IMR-90 (cell line): Measurements from ENCODE around the gene TAPT1. TPM values are rescaled to one million over a fixed set of nuclear protein-coding genes. Genes with fewer than 3 reads are reported as not detected.

Source experiments
- ATAC-seq: fragments of 200-7000 bp; cut with Tn5 transposase; 2 replicates; pipeline ENCODE4 v1.9.1; 2020; ENCODE audit warnings: low read depth, mild to moderate bottlenecking, moderate library complexity
- BruUV-seq: library from RNA; stranded (reverse); fragments of 400-500 nt; replicated peaks from 2 replicates; lab custom pipeline; 2021; lab: Mats Ljungman, UMichigan
- CTCF ChIA-PET: fragments of 300-600 bp; formaldehyde crosslinking; extraction: SDS; loops from one replicate; lab custom pipeline; 2021; ENCODE audit warnings: antibody characterized with exemption; lab: Yijun Ruan, JAX
- POLR2A ChIA-PET: fragments of 300-600 bp; sonication (Branson Sonifier 250); formaldehyde crosslinking; loops from one replicate; lab custom pipeline; 2022; ENCODE audit warnings: antibody characterized with exemption; ENCODE audit not compliant: unreplicated experiment; lab: Charles Lee
- DNase-seq: peaks from one replicate; pipeline ENCODE4 v3.0.0; 2013
- H2AFZ ChIP-seq: replicated peaks from 2 replicates; pipeline ENCODE3; 2013; ENCODE audit warnings: low read length, mild to moderate bottlenecking; ENCODE audit not compliant: poor library complexity
- H2AK5ac ChIP-seq: 2 replicates; pipeline ENCODE4 v1.6.1; 2013; ENCODE audit warnings: low read depth, low read length, inconsistent platforms
- H2AK9ac ChIP-seq: replicated peaks from 2 replicates; pipeline ENCODE3; 2013; ENCODE audit warnings: mild to moderate bottlenecking, low read depth, low read length, moderate library complexity; ENCODE audit not compliant: poor library complexity
- H2BK120ac ChIP-seq: 2 replicates; pipeline ENCODE4 v1.6.1; 2013; ENCODE audit warnings: low read depth, low read length, inconsistent platforms
- H2BK15ac ChIP-seq: 3 replicates; pipeline ENCODE4 v1.6.1; 2013; ENCODE audit warnings: low read depth, low read length, inconsistent platforms
- H2BK20ac ChIP-seq: 2 replicates; pipeline ENCODE4 v1.6.1; 2013; ENCODE audit warnings: low read depth, mild to moderate bottlenecking, inconsistent platforms, low read length, moderate library complexity
- H2BK5ac ChIP-seq: 2 replicates; pipeline ENCODE4 v1.6.1; 2013; ENCODE audit warnings: mild to moderate bottlenecking, low read depth, low read length, inconsistent platforms; ENCODE audit not compliant: poor library complexity, severe bottlenecking
- H3K14ac ChIP-seq: replicated peaks from 2 replicates; pipeline ENCODE4 v1.6.1; 2013; ENCODE audit warnings: low read depth, low read length, inconsistent platforms
- H3K18ac ChIP-seq: 2 replicates; pipeline ENCODE4 v1.6.1; 2013; ENCODE audit warnings: low read depth, low read length, control low read depth
- H3K23ac ChIP-seq: 2 replicates; pipeline ENCODE4 v1.6.1; 2013; ENCODE audit warnings: low read depth, low read length, inconsistent platforms
- H3K27ac ChIP-seq: 2 replicates; pipeline ENCODE4 v1.5.1; 2013; ENCODE audit warnings: mild to moderate bottlenecking, control low read depth, low read length; ENCODE audit not compliant: insufficient read depth
- H3K27me3 ChIP-seq: 2 replicates; pipeline ENCODE4 v1.6.1; 2013; ENCODE audit warnings: low read length; ENCODE audit not compliant: control insufficient read depth, insufficient read depth
- H3K36me3 ChIP-seq: 2 replicates; pipeline ENCODE4 v1.6.1; 2013; ENCODE audit warnings: low read length, mixed read lengths; ENCODE audit not compliant: control insufficient read depth, insufficient read depth
- H3K4ac ChIP-seq: 2 replicates; pipeline ENCODE4 v1.6.1; 2013; ENCODE audit warnings: low read depth, low read length, inconsistent platforms
- H3K4me1 ChIP-seq: 2 replicates; pipeline ENCODE4 v1.6.1; 2013; ENCODE audit warnings: low read length, mixed read lengths; ENCODE audit not compliant: control insufficient read depth, insufficient read depth
- H3K4me2 ChIP-seq: 2 replicates; pipeline ENCODE4 v1.6.1; 2013; ENCODE audit warnings: low read depth, mild to moderate bottlenecking, control low read depth, low read length, moderate library complexity
- H3K4me3 ChIP-seq: 2 replicates; pipeline ENCODE4 v1.5.1; 2013; ENCODE audit warnings: low read depth, mild to moderate bottlenecking, control low read depth, low read length, moderate library complexity; ENCODE audit not compliant: insufficient read depth
- H3K56ac ChIP-seq: 2 replicates; pipeline ENCODE4 v1.6.1; 2013; ENCODE audit warnings: low read length, inconsistent platforms; ENCODE audit not compliant: insufficient read depth; ENCODE audit errors: extremely low read depth
- H3K79me1 ChIP-seq, 2 experiments: 2 replicates each; pipeline ENCODE4 v1.6.1; 2013; ENCODE audit warnings: low read length in 2 of 2, inconsistent platforms in 1 of 2, low read depth in 1 of 2
- H3K9ac ChIP-seq: 2 replicates; pipeline ENCODE4 v1.6.1; 2013; ENCODE audit warnings: low read depth, low read length, control low read depth
- H3K9me1 ChIP-seq: 2 replicates; pipeline ENCODE4 v1.6.1; 2013; ENCODE audit warnings: low read length, inconsistent platforms; ENCODE audit not compliant: insufficient read depth
- H3K9me3 ChIP-seq: 2 replicates; pipeline ENCODE4 v1.6.1; 2013; ENCODE audit warnings: low read length; ENCODE audit not compliant: control insufficient read depth, insufficient read depth
- H4K20me1 ChIP-seq: 2 replicates; pipeline ENCODE4 v1.6.1; 2013; ENCODE audit warnings: low read length, inconsistent platforms; ENCODE audit not compliant: insufficient read depth
- H4K5ac ChIP-seq: 2 replicates; pipeline ENCODE4 v1.6.1; 2013; ENCODE audit warnings: mild to moderate bottlenecking, low read depth, low read length, control low read depth
- H4K8ac ChIP-seq, 2 experiments: 2 replicates each; pipeline ENCODE4 v1.6.1; 2013; ENCODE audit warnings: low read depth in 2 of 2, low read length in 2 of 2, control low read depth in 1 of 2, inconsistent platforms in 1 of 2
- H4K91ac ChIP-seq: 2 replicates; pipeline ENCODE4 v1.6.1; 2013; ENCODE audit warnings: low read depth, low read length, inconsistent platforms; ENCODE audit not compliant: insufficient read depth
- BHLHE40 ChIP-seq: fragments of 150-350 bp; IDR thresholded peaks from 2 replicates; pipeline ENCODE4 v1.6.1; 2016; ENCODE audit warnings: mild to moderate bottlenecking, low read depth, low read length
- CEBPB ChIP-seq: IDR thresholded peaks from 2 replicates; pipeline ENCODE4 v1.6.1; 2012; ENCODE audit warnings: low read depth, low read length, improper control_type of control experiment
- ELK1 ChIP-seq: fragments of 150-350 bp; IDR thresholded peaks from 2 replicates; pipeline ENCODE4 v1.6.1; 2016; ENCODE audit warnings: low read depth, mild to moderate bottlenecking, low read length, moderate library complexity, borderline replicate concordance
- FOS ChIP-seq: fragments of 150-350 bp; IDR thresholded peaks from 2 replicates; pipeline ENCODE4 v1.6.1; 2016; ENCODE audit warnings: low read depth, low read length
- MAFK ChIP-seq: IDR thresholded peaks from 2 replicates; pipeline ENCODE4 v1.6.1; 2012; ENCODE audit warnings: low read depth, low read length, improper control_type of control experiment
- MAZ ChIP-seq: IDR thresholded peaks from 2 replicates; pipeline ENCODE4 v1.6.1; 2012; ENCODE audit warnings: low read depth, mild to moderate bottlenecking, low read length, improper control_type of control experiment, moderate library complexity, borderline replicate concordance
- MXI1 ChIP-seq: IDR thresholded peaks from 2 replicates; pipeline ENCODE4 v1.6.1; 2012; ENCODE audit warnings: low read depth, mild to moderate bottlenecking, low read length, moderate library complexity, borderline replicate concordance
- POLR2A ChIP-seq: IDR thresholded peaks from 2 replicates; pipeline ENCODE4 v1.6.1; 2012; ENCODE audit warnings: mild to moderate bottlenecking, low read depth, low read length
- RAD21 ChIP-seq: IDR thresholded peaks from 2 replicates; pipeline ENCODE4 v1.6.1; 2012; ENCODE audit warnings: low read length, improper control_type of control experiment
- RCOR1 ChIP-seq: IDR thresholded peaks from 2 replicates; pipeline ENCODE4 v1.6.1; 2012; ENCODE audit warnings: mild to moderate bottlenecking, low read length, improper control_type of control experiment; ENCODE audit not compliant: insufficient replicate concordance
- RFX5 ChIP-seq: IDR thresholded peaks from 2 replicates; pipeline ENCODE4 v1.8.0; 2012; ENCODE audit warnings: low read depth, mild to moderate bottlenecking, low read length, moderate library complexity
- SMC3 ChIP-seq: fragments of 150-350 bp; IDR thresholded peaks from 2 replicates; pipeline ENCODE4 v1.6.1; 2016; ENCODE audit warnings: low read depth, mild to moderate bottlenecking, antibody characterized with exemption, low read length, moderate library complexity
- USF2 ChIP-seq: fragments of 150-350 bp; IDR thresholded peaks from 2 replicates; pipeline ENCODE4 v1.6.1; 2017; ENCODE audit warnings: mild to moderate bottlenecking, antibody characterized with exemption, low read length, low read depth
- WGBS, 2 experiments: methylation state at CpG; one replicate each; pipeline versions ENCODE4 v1.1.5 to v1.1.7; 2013; ENCODE audit warnings: missing lambda C conversion rate in 2 of 2; ENCODE audit not compliant: insufficient read length in 1 of 2; ENCODE audit errors: extremely low coverage in 2 of 2; 5-methylcytosine and 5-hydroxymethylcytosine counted together
- dilution Hi-C: fragments of 300-500 bp; cut with HindIII; formaldehyde crosslinking; loops from one replicate; pipeline ENCODE4 v1.14.3; 2018; ENCODE audit warnings: low sequenced_read_pairs; ENCODE audit not compliant: unreplicated experiment
- in situ Hi-C: fragments of 300-500 bp; cut with MboI; formaldehyde crosslinking; loops from 3 replicates; pipeline ENCODE4 v1.14.3; 2019; ENCODE audit warnings: low sequenced_read_pairs, inconsistent platforms, mixed read lengths
- intact Hi-C: fragments of 100-400 bp; cut with micrococcal nuclease; formaldehyde crosslinking; loops from 2 replicates; pipeline ENCODE4 v1.10.0; 2022
- polyA plus RNA-seq, 3 experiments: library from polyadenylated mRNA; depleted of rRNA; stranded (reverse); fragments of >200 nt; gene quantifications; 2 replicates each; pipeline ENCODE4 v1.2.3, GENCODE V29; 2012; ENCODE audit warnings: low replicate concordance in 1 of 3
- total RNA-seq: library from RNA; depleted of rRNA; stranded (reverse); fragments of >200 nt; gene quantifications from 2 replicates; pipeline ENCODE4 v1.2.3, GENCODE V29; 2012

The TAPT1 gene
- total and polyA plus RNA-seq, 2 of the 4 experiments (the other 2 are of a cell fraction): 5.6 to 12.2 TPM

- H3K27me3 ChIP-seq: no peaks in the 10 kb centered on the region
- in situ Hi-C loops: loop anchor here (25.0 kb wide), 1 partner anchor 737 kb away; no protein-coding TSS in a partner anchor
- H4K20me1 ChIP-seq: peaks cover 3% of the 10 kb centered on the region; the same call in 1 of the 2 replicates
- no TSS peak for BruUV-seq
- H2BK120ac ChIP-seq: no peak overlapping the region
- peaks cover 7 to 23% of the 10 kb centered on the region in 2 experiments for H3K79me1 ChIP-seq
- no peak overlapping the region for H3K4ac ChIP-seq
- H2AFZ ChIP-seq: no peak overlapping the region
- POLR2A ChIA-PET: interaction anchor here (0.5 kb wide), 1 partner anchor 67 kb away, joined by 3 read pairs; no protein-coding TSS in a partner anchor
- no peak for DNase-seq
- H3K14ac ChIP-seq: no peak overlapping the region; the same call in 1 of the 2 replicates
- no peak overlapping the region for H3K4me3 ChIP-seq
- no peak for ATAC-seq
- CTCF ChIA-PET: no interaction called here
- no peak overlapping the region for H3K23ac ChIP-seq
- no peak overlapping the region for H2BK15ac ChIP-seq
- H3K4me2 ChIP-seq: peak overlapping the region; percentile 88
- no peak overlapping the region for H3K9ac ChIP-seq
- H2AK9ac ChIP-seq: no peak overlapping the region
- intact Hi-C loops: loop anchor here (5.0 to 10.0 kb wide), 2 partner anchors 38 to 750 kb away; no protein-coding TSS in a partner anchor
- H4K5ac ChIP-seq: no peak overlapping the region
- no peaks in the 10 kb centered on the region for H3K9me1 ChIP-seq
- dilution Hi-C loops: no loop called here
- no peak overlapping the region for H3K56ac ChIP-seq
- 80% methylated on average over 1 of the region's 6 CpGs; no CpG with 5 or more reads in 1 of the 2 experiments for WGBS, 2 experiments
- no peak overlapping the region for H2AK5ac ChIP-seq
- no peak overlapping the region for H3K27ac ChIP-seq
- no peak overlapping the region for H3K18ac ChIP-seq
- H4K91ac ChIP-seq: no peak overlapping the region
- H3K9me3 ChIP-seq: no peaks in the 10 kb centered on the region
- H3K36me3 ChIP-seq: 0 out of 2 replicates have a peak, but pooled peaks cover 2% of the 10 kb centered on the region
- H2BK20ac ChIP-seq: no peak overlapping the region
- H4K8ac ChIP-seq: no peak overlapping the region
- no peaks in the 10 kb centered on the region; the same call in 1 of the 2 replicates for H3K4me1 ChIP-seq
- no peak overlapping the region for H2BK5ac ChIP-seq
- TF ChIP-seq BHLHE40: no peak
- TF ChIP-seq POLR2A: no peak
- no peak for TF ChIP-seq RFX5
- no peak for TF ChIP-seq MXI1
- no peak for TF ChIP-seq USF2
- no peak for TF ChIP-seq FOS
- TF ChIP-seq RAD21: no peak
- TF ChIP-seq SMC3: no peak
- TF ChIP-seq CEBPB: no peak
- no peak for TF ChIP-seq ELK1
- TF ChIP-seq MAZ: no peak
- no peak for TF ChIP-seq RCOR1
- TF ChIP-seq MAFK: no peak
Measured at GRCh38 chr4:16224264-16225166, 1.8 kb downstream of the TAPT1 start.
